K562 (cell line): ENCODE data around the gene SIK3. TPM values are rescaled to one million over a fixed set of nuclear protein-coding genes. Genes with fewer than 3 reads are reported as not detected.

ENCODE experiments used
- ATAC-seq: fragments of 200-7000 bp; cut with Tn5 transposase; 3 replicates; pipeline ENCODE4 v1.9.1; 2020; ENCODE audit warnings: moderate library complexity
- BruUV-seq: library from RNA; stranded (reverse); fragments of 400-500 nt; replicated peaks from 2 replicates; lab custom pipeline; 2021; lab: Mats Ljungman, UMichigan
- CTCF ChIA-PET: fragments of 300-600 bp; formaldehyde crosslinking; extraction: SDS; loops from one replicate; lab custom pipeline; 2021; ENCODE audit warnings: low intra/inter-chr PET ratio; lab: Yijun Ruan, JAX
- POLR2A ChIA-PET: fragments of 300-600, 350-650 bp; sonication (Branson Sonifier 250); formaldehyde crosslinking; extraction: SDS; loops from one replicate; lab custom pipeline; 2021; ENCODE audit warnings: antibody characterized with exemption, inconsistent platforms; lab: Yijun Ruan, JAX
- DNase-seq, 4 experiments: peaks; one replicate each; pipeline versions ENCODE4 v3.0.0 to v3.0.0-alpha.2; 2011 to 2018; ENCODE audit warnings: low spot score in 3 of 4, mixed read lengths in 3 of 4; ENCODE audit errors: extremely low read depth in 1 of 4
- FAIRE-seq: peaks from 2 replicates; lab custom pipeline; 2011; peaks lifted over from hg19 to GRCh38; lab: Jason Lieb, UNC
- H2AFZ ChIP-seq: 2 replicates; pipeline ENCODE4 v1.6.0; 2011; ENCODE audit warnings: low read depth, low read length, control low read depth, inconsistent platforms
- H3K27ac ChIP-seq: fragments of 200-600 bp; 3 replicates; pipeline ENCODE4 v1.8.0; 2011; ENCODE audit warnings: low read depth, mild to moderate bottlenecking, control low read depth, inconsistent platforms, low read length, moderate library complexity, mixed read lengths; ENCODE audit errors: extremely low read depth
- H3K27me3 ChIP-seq, 2 experiments: fragments of 300-600 bp in 1 of 2; 2 replicates in 1 of 2; 3 replicates in 1 of 2; pipeline versions ENCODE4 v1.6.0 to v1.8.0; 2011; ENCODE audit warnings: inconsistent platforms in 2 of 2, low read length in 2 of 2, mild to moderate bottlenecking in 1 of 2, mixed read lengths in 1 of 2, moderate library complexity in 1 of 2; ENCODE audit not compliant: control insufficient read depth in 2 of 2, insufficient read depth in 2 of 2
- H3K36me3 ChIP-seq: fragments of 300-600 bp; 3 replicates; pipeline ENCODE4 v1.8.0; 2011; ENCODE audit warnings: mild to moderate bottlenecking, low read length, inconsistent platforms; ENCODE audit not compliant: control insufficient read depth, insufficient read depth
- H3K4me1 ChIP-seq, 2 experiments: fragments of 200-600 bp in 1 of 2; replicated peaks in 1 of 2; 2 replicates in 1 of 2; 3 replicates in 1 of 2; pipeline versions ENCODE4 v1.5.1 to v1.8.0; 2011; ENCODE audit warnings: inconsistent platforms in 2 of 2, low read length in 2 of 2, mild to moderate bottlenecking in 1 of 2, mixed read lengths in 1 of 2, moderate library complexity in 1 of 2; ENCODE audit not compliant: control insufficient read depth in 2 of 2, insufficient read depth in 2 of 2
- H3K4me2 ChIP-seq: 2 replicates; pipeline ENCODE4 v1.6.1; 2011; ENCODE audit warnings: low read length, control low read depth, inconsistent platforms, mixed read lengths; ENCODE audit not compliant: insufficient read depth
- H3K4me3 ChIP-seq: fragments of 200-600 bp; sonication (generic), shearing (Covaris generic); 2 replicates; pipeline ENCODE4 v1.5.1; 2016; ENCODE audit warnings: control low read depth, inconsistent platforms
- H3K79me2 ChIP-seq: fragments of 200-600 bp; 3 replicates; pipeline ENCODE4 v1.8.0; 2011; ENCODE audit warnings: low read length, inconsistent platforms; ENCODE audit not compliant: control insufficient read depth, insufficient read depth
- H3K9ac ChIP-seq, 2 experiments: 2 replicates each; pipeline versions ENCODE4 v1.6.0 to v1.6.1; 2011; ENCODE audit warnings: low read depth in 2 of 2, low read length in 2 of 2, control low read depth in 1 of 2, inconsistent platforms in 1 of 2, mild to moderate bottlenecking in 1 of 2, mixed read lengths in 1 of 2; ENCODE audit not compliant: insufficient read depth in 1 of 2
- H3K9me1 ChIP-seq: one replicate; pipeline ENCODE4 v1.6.0; 2011; ENCODE audit warnings: inconsistent platforms, mild to moderate bottlenecking, low read length, moderate library complexity; ENCODE audit not compliant: control insufficient read depth, insufficient read depth
- H3K9me3 ChIP-seq: replicated peaks from 2 replicates; pipeline ENCODE4 v1.5.1; 2011; ENCODE audit warnings: low read depth, low read length, inconsistent platforms; ENCODE audit not compliant: control insufficient read depth, insufficient read depth
- H4K20me1 ChIP-seq: replicated peaks from 2 replicates; pipeline ENCODE4 v1.6.1; 2011; ENCODE audit warnings: low read length, inconsistent platforms, mixed read lengths; ENCODE audit not compliant: control insufficient read depth, insufficient read depth
- CXXC5 ChIP-seq: fragments of 250-450 bp; sonication (Bioruptor Pico); IDR thresholded peaks from 2 replicates; pipeline ENCODE4 v1.8.0; 2022; ENCODE audit warnings: inconsistent platforms, mild to moderate bottlenecking, moderate library complexity
- MAFG ChIP-seq: fragments of 450-650 bp; conservative IDR thresholded peaks from 2 replicates; pipeline ENCODE4 v1.6.1; 2016; ENCODE audit warnings: missing genetic modification characterization, missing compliant biosample characterization
- NR3C1 ChIP-seq: sonication (generic); formaldehyde crosslinking; IDR thresholded peaks from 2 replicates; pipeline ENCODE4 v1.8.1; 2022; ENCODE audit warnings: missing genetic modification reagents
- TCFL5 ChIP-seq: fragments of 250-450 bp; sonication (Bioruptor Pico); conservative IDR thresholded peaks from 2 replicates; pipeline ENCODE4 v1.6.1; 2021; ENCODE audit warnings: mild to moderate bottlenecking, moderate library complexity, matching md5 sums
- ZNF212 ChIP-seq: fragments of 450-650 bp; formaldehyde crosslinking; IDR thresholded peaks from 2 replicates; pipeline ENCODE4 v1.4.0; 2020; ENCODE audit warnings: mild to moderate bottlenecking
- ZNF23 ChIP-seq: fragments of 250-450 bp; sonication (Bioruptor Pico); IDR thresholded peaks from 2 replicates; pipeline ENCODE4 v1.4.0; 2020; ENCODE audit warnings: mild to moderate bottlenecking
- ZNF444 ChIP-seq: fragments of 250-450 bp; sonication (Bioruptor Pico); IDR thresholded peaks from 2 replicates; pipeline ENCODE4 v1.4.0; 2020; ENCODE audit warnings: mild to moderate bottlenecking, moderate library complexity
- ZNF511 ChIP-seq: sonication (generic); formaldehyde crosslinking; IDR thresholded peaks from 2 replicates; pipeline ENCODE4 v1.8.0; 2022; ENCODE audit warnings: mild to moderate bottlenecking, missing genetic modification reagents
- ZNF584 ChIP-seq: fragments of 200-800 bp; sonication (Bioruptor generic); IDR thresholded peaks from 2 replicates; pipeline ENCODE4 v1.6.1; 2016; ENCODE audit warnings: low read depth, mild to moderate bottlenecking, missing genetic modification characterization, missing compliant biosample characterization
- WGBS: fragments of 100-300 bp; shearing (Covaris generic); methylation state at CpG from one replicate; pipeline ENCODE4 v1.1.6; 2016; ENCODE audit warnings: low coverage, mixed read lengths; ENCODE audit not compliant: insufficient coverage; ENCODE audit errors: missing lambda C conversion rate; 5-methylcytosine and 5-hydroxymethylcytosine counted together
- in situ Hi-C: fragments of 300-500 bp; cut with MboI; formaldehyde crosslinking; loops from 4 replicates; pipeline ENCODE4 v1.15.0; 2018; ENCODE audit warnings: inconsistent platforms, mixed read lengths
- intact Hi-C: fragments of 100-400 bp; cut with micrococcal nuclease; formaldehyde crosslinking; loops from 2 replicates; pipeline ENCODE4 v1.14.2; 2022
- polyA plus RNA-seq, 8 experiments: library from polyadenylated mRNA; depleted of rRNA in 4 of 8; stranded (reverse) in 5 of 8; unstranded in 3 of 8; fragments of >200 nt; fragmentation: Nextera tagmentation in 2 of 8; fragmentation: Illumina TruSeq in 1 of 8; extraction: Ambion mirVana in 2 of 8; extraction: Trizol in 1 of 8; gene quantifications; 2 replicates each; pipeline versions ENCODE4 v1.2.1 to v1.2.3, GENCODE V29; 2011 to 2014; ENCODE audit warnings: inconsistent platforms in 1 of 8, missing spikeins in 1 of 8
- total RNA-seq, 7 experiments: library from RNA; depleted of rRNA in 6 of 7; stranded (reverse); fragments of >200 nt in 6 of 7; fragmentation: Illumina TruSeq in 2 of 7; extraction: Trizol in 2 of 7; gene quantifications; 2 replicates each; pipeline versions ENCODE4 v1.2.1 to v1.2.3, GENCODE V29; 2011 to 2021; ENCODE audit warnings: low replicate concordance in 1 of 7
- TF ChIP-seq, protein P1 (sequence below), 2 experiments: IDR thresholded peaks; 2 replicates each; pipeline ENCODE4 v1.6.1; 2012; ENCODE audit warnings: improper control_type of control experiment in 2 of 2, low read depth in 2 of 2, low read length in 2 of 2, borderline replicate concordance in 1 of 2

The SIK3 gene
- total and polyA plus RNA-seq, 9 of the 15 experiments (the other 6 are each of a cell fraction or from before 2014, with no cell fraction given): 1.6 to 21.6 (median 8.0) TPM

- no peak overlapping the region for H3K27ac ChIP-seq
- WGBS: 70% methylated on average over 2 of the region's 2 CpGs
- CTCF ChIA-PET: no interaction called here
- H2AFZ ChIP-seq: no peak overlapping the region
- in situ Hi-C loops: no loop called here
- H3K36me3 ChIP-seq: peaks cover 20% of the 10 kb centered on the region; the same call in 2 of the 3 replicates
- POLR2A ChIA-PET: interaction anchor here (0.6 kb wide), 1 partner anchor 84 kb away, joined by 3 read pairs; no protein-coding TSS in a partner anchor
- H3K4me2 ChIP-seq: no peak overlapping the region
- BruUV-seq: no TSS peak
- FAIRE-seq (no peak), DNase-seq (no peak), ATAC-seq (no peak)
- H4K20me1 ChIP-seq: no peaks in the 10 kb centered on the region
- H3K4me1 ChIP-seq: no peaks in the 10 kb centered on the region
- H3K9ac ChIP-seq: no peak overlapping the region
- no peak overlapping the region for H3K4me3 ChIP-seq
- no peaks in the 10 kb centered on the region for H3K9me1 ChIP-seq
- H3K9me3 ChIP-seq: no peaks in the 10 kb centered on the region
- H3K27me3 ChIP-seq: no peaks in the 10 kb centered on the region
- no peaks in the 10 kb centered on the region for H3K79me2 ChIP-seq
- no peak for TF ChIP-seq CXXC5 (CRISPR knock-in tag)
- TF ChIP-seq ZNF23: no peak
- no peak for TF ChIP-seq NR3C1 (CRISPR knock-in tag)
- TF ChIP-seq, protein P1, sequence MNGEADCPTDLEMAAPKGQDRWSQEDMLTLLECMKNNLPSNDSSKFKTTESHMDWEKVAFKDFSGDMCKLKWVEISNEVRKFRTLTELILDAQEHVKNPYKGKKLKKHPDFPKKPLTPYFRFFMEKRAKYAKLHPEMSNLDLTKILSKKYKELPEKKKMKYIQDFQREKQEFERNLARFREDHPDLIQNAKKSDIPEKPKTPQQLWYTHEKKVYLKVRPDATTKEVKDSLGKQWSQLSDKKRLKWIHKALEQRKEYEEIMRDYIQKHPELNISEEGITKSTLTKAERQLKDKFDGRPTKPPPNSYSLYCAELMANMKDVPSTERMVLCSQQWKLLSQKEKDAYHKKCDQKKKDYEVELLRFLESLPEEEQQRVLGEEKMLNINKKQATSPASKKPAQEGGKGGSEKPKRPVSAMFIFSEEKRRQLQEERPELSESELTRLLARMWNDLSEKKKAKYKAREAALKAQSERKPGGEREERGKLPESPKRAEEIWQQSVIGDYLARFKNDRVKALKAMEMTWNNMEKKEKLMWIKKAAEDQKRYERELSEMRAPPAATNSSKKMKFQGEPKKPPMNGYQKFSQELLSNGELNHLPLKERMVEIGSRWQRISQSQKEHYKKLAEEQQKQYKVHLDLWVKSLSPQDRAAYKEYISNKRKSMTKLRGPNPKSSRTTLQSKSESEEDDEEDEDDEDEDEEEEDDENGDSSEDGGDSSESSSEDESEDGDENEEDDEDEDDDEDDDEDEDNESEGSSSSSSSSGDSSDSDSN (IDR thresholded peaks at IDR 0.05; ENCODE audit: borderline replicate concordance in 1 of 2, low read depth in 2 of 2, low read length in 2 of 2): no peak
- TF ChIP-seq ZNF511 (CRISPR knock-in tag): no peak
- no peak for TF ChIP-seq ZNF444 (CRISPR knock-in tag)
- TF ChIP-seq ZNF584: no peak
- TF ChIP-seq TCFL5 (CRISPR knock-in tag): no peak
- no peak for TF ChIP-seq MAFG (tag)
- no peak for TF ChIP-seq ZNF212 (CRISPR knock-in tag)
- intact Hi-C loops: no loop called here
Observed at GRCh38 chr11:116890193-116890592, 208.0 kb downstream of the SIK3 start.
